HG03060 (cell line): ENCODE measurements around the gene COL5A1.
"Not testable (repeated sequence)": the region's sequence is repeated elsewhere in the genome, so short reads cannot be mapped to it uniquely, and the experiment has no call there.

ENCODE experiments used
- ATAC-seq: cut with Tn5 transposase; IDR thresholded peaks from one replicate; pipeline ENCODE4 v1.9.1; 2021; ENCODE audit warnings: low read depth, moderate number of reproducible peaks; ENCODE audit not compliant: unreplicated experiment

COL5A1 gene

DNA sequence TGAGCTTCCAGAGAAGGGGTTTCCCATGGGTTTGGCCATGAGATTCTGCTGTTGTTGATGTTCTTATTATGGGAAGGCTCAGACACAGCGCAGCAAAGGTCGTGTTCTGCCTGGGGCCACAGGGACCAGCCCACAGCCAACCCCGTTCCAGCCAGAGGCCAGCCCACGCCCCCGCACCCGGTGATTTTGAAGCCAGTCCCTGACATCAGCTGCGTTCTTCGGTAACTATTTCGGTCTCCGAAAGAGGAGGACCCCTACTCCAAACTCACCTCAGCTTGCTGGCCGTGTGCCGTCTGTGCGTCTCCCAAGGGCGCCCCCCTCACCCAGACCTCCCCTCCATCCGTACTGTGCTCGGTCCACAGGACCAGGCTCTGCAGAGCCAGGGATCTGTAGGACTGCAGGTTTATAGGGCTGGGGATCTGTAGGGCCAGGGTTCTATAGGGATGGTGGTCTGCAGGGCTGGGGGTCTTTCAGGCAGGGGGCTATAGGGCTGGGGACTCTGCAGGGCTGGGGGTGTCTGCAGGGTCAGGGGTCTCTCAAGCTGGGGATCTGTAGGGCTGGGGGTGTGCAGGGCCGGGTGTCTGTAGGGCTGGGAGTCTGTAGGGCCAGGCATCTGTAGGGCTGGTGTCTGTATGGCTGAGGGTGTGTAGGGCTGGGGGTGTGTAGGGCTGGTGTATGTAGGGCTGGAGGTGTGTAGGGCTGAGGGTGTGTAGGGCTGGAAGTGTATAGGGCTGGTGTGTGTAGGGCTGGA lies 11.8 kb downstream of the COL5A1 start:
- ATAC-seq: no peak

GRCh38 chr9:134655101-134655500 lies 13.5 kb downstream of the COL5A1 start:
- no peak for ATAC-seq

DNA sequence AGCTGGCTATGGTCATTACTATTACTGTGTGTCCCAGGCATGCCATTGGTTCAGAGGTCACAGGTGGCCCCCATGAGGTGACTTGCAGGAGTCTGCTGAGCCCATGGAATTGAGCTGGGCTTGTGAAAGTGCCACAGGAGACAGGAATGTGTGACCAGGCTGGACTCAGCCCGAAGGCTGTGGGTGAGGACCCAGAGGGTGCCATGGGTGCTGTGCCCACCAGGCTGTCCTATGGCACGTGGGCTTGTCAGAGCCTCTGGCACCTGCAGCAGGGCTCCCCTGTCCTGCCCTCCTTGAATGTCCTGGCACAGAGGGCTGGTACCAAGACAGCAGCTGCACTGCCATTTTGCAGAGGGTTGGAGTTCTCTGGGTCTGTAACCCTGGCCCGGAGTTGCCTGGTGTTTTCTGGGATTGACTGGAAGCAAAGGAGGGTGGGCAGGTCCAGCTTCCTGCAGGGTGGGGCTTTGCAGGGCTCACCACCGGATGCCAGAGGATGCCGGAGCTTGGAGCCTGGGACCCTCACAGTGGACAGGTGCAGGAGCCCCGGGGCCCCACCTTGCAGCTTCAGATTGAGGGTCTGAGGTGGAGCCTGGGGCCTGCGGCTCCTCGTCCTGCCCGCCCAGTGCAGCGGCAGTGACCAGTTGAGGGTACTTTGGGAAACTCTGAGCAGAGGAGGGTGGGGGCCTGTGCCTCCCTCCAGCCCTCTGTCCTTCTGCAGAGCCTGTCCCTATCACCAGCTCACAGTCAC lies 14.2 kb downstream of the COL5A1 start:
- no peak for ATAC-seq

GRCh38 chr9:134656334-134657006 lies 14.9 kb downstream of the COL5A1 start:
- ATAC-seq: no peak

DNA sequence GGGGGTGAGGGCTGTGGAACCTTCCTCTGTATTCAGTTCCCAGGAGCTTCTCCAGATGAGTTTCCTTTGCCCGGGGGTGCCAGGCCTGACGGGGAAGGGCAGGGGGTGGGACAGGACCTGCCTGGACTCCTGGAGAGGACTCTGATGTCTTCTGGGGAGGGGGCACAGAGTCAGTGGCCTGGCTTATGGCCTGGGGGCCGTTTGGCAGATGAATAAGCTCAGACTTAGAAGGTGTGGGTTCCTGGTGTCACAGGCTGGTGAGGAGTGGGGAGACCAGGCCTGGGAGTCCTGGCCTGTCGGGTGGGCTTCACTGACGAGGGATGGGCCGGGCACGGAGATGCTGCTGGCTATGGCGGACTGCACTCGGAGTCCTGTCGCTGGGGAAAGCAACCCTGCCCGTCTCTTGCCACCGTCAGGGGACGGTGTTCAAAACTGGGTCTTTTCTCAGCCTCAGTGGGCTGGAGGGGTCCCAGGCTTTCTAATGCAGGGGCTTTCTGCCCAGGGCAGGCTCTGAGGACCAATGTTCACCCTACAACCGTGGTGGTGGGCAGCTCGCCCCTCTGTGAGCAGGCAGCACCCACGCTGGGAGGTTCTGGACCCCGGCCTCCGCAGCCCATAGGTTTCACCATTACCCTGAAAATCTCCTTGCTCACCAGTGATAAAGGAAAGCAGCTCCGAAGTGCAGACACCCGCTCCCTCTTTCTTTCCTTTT lies 16.2 kb downstream of the COL5A1 start:
- no peak for ATAC-seq

- ATAC-seq: no peak
Measured at GRCh38 chr9:134658378-134658955, 16.9 kb downstream of the COL5A1 start.

GRCh38 chr9:134659688-134660131 lies 18.1 kb downstream of the COL5A1 start:
- no peak for ATAC-seq

GRCh38 chr9:134660407-134660806 lies 18.8 kb downstream of the COL5A1 start:
- no peak for ATAC-seq

DNA sequence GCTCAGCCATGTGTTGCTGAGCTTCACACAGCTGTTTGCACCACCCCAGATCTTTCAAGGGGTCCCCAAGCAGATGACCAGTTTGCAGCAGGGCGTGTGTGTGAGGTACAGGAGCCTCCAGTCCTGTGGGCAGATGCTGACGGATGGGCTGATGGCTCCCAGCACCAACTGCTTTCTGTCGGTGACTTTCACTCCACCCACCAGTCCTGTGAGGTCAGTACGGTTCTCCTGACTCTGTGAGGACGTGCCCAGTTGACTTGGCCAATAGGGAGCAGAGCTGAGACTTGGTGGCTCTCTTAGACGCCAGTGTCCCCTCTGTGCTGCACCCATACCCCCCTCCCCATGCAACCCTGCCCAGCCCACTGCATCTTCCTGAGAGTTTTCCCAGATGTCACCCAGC lies 19.7 kb downstream of the COL5A1 start:
- no peak for ATAC-seq

DNA sequence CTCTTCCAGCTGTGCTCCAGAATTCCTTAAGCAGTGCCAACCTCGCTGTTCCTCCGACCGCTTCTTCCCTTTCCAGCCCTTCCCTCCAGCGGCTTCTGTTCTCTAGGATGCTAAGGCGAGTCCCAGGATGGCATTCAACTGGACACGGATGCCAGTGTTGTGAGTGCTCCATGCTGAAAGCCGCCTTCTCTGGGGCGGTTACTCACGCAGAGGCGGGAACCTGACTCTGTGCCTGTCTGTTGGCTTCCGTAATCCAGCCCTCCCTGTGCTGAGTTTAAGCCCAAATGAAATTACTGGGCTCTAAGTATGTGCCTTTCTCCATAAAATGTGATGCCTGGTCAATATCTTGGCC lies 20.2 kb downstream of the COL5A1 start:
- no peak for ATAC-seq

DNA sequence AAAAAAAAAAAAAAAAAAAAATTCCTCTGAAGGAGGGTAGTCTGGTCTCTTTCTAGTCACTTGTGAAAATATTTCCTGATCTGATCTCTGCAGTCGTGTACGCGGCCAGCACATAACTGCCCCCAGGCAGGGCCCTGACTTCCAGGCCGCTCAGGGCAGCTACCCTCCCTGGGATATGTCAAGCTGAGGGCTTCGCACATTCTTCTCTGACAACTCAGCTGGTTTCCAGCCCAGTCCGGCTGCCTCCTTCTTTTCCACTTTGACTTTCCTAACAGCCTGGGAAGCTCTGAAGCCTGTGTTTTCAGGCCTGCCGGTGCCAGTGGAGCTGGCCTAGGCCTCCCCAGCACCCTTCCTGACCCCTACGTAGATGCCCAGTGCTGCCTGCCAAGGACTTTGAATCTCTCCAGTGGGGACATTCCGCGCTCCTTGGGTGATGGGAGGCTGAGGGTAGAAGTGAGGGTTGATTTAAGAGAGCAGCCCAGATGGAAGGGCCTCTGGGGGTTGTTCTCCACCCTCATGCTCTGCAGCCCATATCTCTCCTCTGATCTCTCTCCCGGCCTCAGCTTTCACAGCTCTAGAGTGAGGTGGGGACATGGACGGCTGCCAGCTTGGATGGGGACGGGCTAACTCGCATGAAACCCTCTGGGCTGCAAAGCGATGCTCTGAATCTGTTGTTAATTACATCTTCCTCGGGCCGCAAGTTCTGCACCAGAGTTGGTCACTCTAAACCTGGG lies 20.7 kb downstream of the COL5A1 start:
- ATAC-seq: no peak

- no peak for ATAC-seq
Measured at GRCh38 chr9:134663084-134663483, 21.5 kb downstream of the COL5A1 start.

GRCh38 chr9:134663753-134664415 lies 22.3 kb downstream of the COL5A1 start:
- no peak for ATAC-seq

- ATAC-seq: no peak
Measured at GRCh38 chr9:134664446-134664845, 22.8 kb downstream of the COL5A1 start.

- no peak for ATAC-seq
Measured at GRCh38 chr9:134666208-134666607, 24.6 kb downstream of the COL5A1 start.

- no peak for ATAC-seq
Measured at GRCh38 chr9:134666831-134667230, 25.2 kb downstream of the COL5A1 start.

DNA sequence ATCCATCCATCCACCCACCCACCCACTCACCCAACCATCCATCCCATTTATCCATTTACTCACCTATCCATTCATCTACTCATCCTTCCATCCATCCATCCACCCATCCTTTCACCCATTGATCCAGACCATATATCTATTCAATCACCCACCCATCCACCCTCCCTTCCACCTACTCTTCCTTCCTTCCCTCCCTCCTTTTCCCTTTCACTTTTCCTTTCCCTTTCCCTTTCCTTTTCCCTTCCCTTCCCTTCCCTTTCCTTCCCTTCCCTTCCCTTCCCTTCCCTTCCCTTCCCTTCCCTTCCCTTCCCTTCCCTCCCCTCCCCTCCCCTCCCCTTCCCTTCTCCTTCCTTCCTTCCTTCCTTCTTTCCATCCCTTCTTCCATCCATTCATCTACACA lies 27.4 kb downstream of the COL5A1 start:
- ATAC-seq: not testable (repeated sequence)

DNA sequence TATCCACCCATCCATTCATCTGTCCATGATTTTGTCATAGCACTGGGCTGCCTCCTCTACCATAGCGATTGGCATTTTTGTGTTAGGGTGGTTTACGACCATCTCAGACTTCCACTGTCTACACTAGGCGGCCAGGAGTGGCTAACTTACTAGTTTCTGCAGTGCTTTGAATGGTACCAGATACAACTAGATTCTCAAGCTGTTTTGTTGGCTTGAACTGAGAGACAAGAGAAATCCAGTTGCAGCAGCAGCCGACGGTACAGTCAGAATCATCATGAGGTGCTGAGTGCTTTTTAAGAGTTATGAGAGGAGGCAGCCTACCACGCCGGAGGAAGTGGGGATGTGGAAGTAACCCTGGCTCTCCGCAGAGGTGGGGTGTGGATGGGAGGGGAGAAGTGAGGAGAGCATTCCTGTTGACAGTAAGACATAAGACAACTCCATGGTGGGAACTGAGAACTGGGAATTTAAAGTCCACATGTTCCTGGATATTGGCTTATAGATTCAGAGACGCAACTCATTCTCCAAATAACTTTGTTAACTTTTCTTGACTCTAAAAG lies 27.9 kb downstream of the COL5A1 start:
- ATAC-seq: no peak

GRCh38 chr9:134670042-134670525 lies 28.5 kb downstream of the COL5A1 start:
- ATAC-seq: no peak
